Upper lobe of left lung (tissue), 6 donors: ENCODE measurements around the gene TMEM245. TPM values are rescaled to one million over a fixed set of nuclear protein-coding genes. Genes with fewer than 3 reads are reported as not detected.

Experiments
- ATAC-seq, 2 donors: fragments of 200-7000 bp; cut with Tn5 transposase; one replicate each; pipeline ENCODE4 v1.9.1; 2022; ENCODE audit warnings: mild to moderate bottlenecking in 2 of 2, moderate library complexity in 2 of 2; ENCODE audit not compliant: low FRiP score in 2 of 2
- DNase-seq, 2 donors: peaks; one replicate each; pipeline ENCODE4 v3.0.0-alpha.2; 2019 to 2020
- H3K27ac ChIP-seq, 4 donors: fragments of 200-600 bp; sonication (generic); one replicate each; pipeline ENCODE4 v1.5.1; 2016 to 2019
- H3K27me3 ChIP-seq, 4 donors: fragments of 200-600 bp; sonication (generic); one replicate each; pipeline ENCODE4 v1.5.1; 2017 to 2019
- H3K36me3 ChIP-seq, 4 donors: fragments of 200-600 bp; sonication (generic); one replicate each; pipeline ENCODE4 v1.5.1; 2016 to 2019
- H3K4me1 ChIP-seq, 4 donors: fragments of 200-600 bp; sonication (generic); one replicate each; pipeline ENCODE4 v1.5.1; 2018 to 2019
- H3K4me3 ChIP-seq, 4 donors: fragments of 200-600 bp; sonication (generic); one replicate each; pipeline ENCODE4 v1.5.1; 2017 to 2019; ENCODE audit warnings: mild to moderate bottlenecking in 2 of 4, moderate library complexity in 1 of 4
- H3K9me3 ChIP-seq, 4 donors: fragments of 200-600 bp; sonication (generic); one replicate each; pipeline ENCODE4 v1.5.1; 2018 to 2019
- EP300 ChIP-seq, 4 donors: sonication (generic); formaldehyde crosslinking; IDR thresholded peaks; one replicate each; pipeline ENCODE4 v1.5.1; 2017; ENCODE audit warnings: antibody characterized with exemption in 4 of 4, control low read depth in 2 of 4
- POLR2A ChIP-seq, 4 donors: fragments of 450-650 bp; IDR thresholded peaks; one replicate each; pipeline ENCODE4 v1.5.1; 2016 to 2017; ENCODE audit warnings: antibody characterized with exemption in 4 of 4, mild to moderate bottlenecking in 2 of 4
- POLR2AphosphoS5 ChIP-seq, 2 donors: sonication (generic); formaldehyde crosslinking; IDR thresholded peaks; one replicate each; pipeline ENCODE4 v1.5.1; 2017; ENCODE audit warnings: antibody characterized with exemption in 2 of 2
- WGBS, 2 donors: methylation state at CpG; one replicate each; pipeline ENCODE4 v1.1.5; 2017 to 2018; 5-methylcytosine and 5-hydroxymethylcytosine counted together
- total RNA-seq, 6 donors: library from RNA; depleted of rRNA in 4 of 6; stranded (reverse); fragments of >200 nt in 4 of 6; gene quantifications; one replicate each; pipeline versions ENCODE4 v1.1.0 to v1.2.1, GENCODE V29; 2016 to 2021
- TF ChIP-seq, protein P1 (sequence below), 6 experiments: fragments of 450-650 bp in 4 of 6; fragments of 200-600 bp in 2 of 6; sonication (generic) in 2 of 6; IDR thresholded peaks; one replicate each; pipeline ENCODE4 v1.5.1; 2016 to 2019; ENCODE audit warnings: antibody characterized with exemption in 6 of 6
- donor health status: DM: no; HTN: no; CAD: no; lungs with moderate emphysema.
- donor health status: DM: no; HTN: yes; CAD: no; lungs with severe emphysema.

TMEM245 gene
- total RNA-seq, 6 donors from 2014 or later = 54.5 to 203 (median 88.7) TPM

DNA sequence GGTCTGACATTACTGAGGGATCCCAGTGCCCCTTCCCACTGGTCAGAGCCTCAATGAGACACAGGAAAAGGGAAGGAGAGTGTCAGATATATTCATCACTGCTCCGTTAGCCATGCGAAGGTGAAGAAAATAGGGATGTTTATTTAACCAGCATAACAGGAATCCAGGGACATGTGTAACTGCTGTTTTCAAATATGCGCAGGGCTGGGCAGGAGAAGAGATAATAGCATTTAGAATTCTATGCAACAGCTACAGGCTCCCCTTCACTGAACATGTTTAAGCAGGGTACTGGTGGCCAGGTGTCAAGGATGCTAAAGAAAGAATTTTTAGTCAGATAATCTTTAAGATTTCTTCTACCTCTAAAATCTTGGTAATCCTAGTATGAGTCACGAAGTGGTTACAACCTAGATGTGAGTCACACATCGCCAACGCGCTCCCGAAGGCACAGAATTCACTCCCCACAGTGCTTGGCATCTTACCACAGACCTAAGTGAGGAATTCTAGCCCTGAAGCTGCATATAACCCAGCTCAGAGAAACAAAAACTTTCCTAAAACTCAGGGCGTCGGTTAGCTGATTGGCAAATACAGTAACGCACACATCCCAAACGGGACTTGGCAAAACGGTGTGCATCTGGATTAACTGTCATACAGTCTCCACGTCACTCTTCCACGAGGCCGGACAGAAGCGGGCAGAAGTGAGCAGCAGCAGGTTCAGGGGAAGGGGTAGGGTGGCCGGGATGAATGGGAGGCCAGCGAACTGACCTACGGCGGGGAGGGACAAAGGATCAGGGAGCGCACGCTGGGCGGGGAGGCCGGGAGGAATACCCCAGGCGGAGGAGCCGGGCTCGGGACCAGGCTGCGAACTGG lies 107.5 kb downstream of the TMEM245 start:
- Histone ChIP-seq H3K27ac (peak overlapping the region; percentile 86 to 98 (median 92)), H3K4me3 (peak overlapping the region; percentile 71 to 91 (median 75)), H3K9me3 (no peaks in the 10 kb centered on the region), H3K36me3 (no peaks in the 10 kb centered on the region), H3K27me3 (no peaks in the 10 kb centered on the region), H3K4me1 (peaks cover 24 to 50% (median 32%) of the 10 kb centered on the region in 4 donors)
- WGBS, 2 donors = 3 to 4% methylated on average over 25 to 26 of the region's 29 CpGs
- TF ChIP-seq, protein P1, sequence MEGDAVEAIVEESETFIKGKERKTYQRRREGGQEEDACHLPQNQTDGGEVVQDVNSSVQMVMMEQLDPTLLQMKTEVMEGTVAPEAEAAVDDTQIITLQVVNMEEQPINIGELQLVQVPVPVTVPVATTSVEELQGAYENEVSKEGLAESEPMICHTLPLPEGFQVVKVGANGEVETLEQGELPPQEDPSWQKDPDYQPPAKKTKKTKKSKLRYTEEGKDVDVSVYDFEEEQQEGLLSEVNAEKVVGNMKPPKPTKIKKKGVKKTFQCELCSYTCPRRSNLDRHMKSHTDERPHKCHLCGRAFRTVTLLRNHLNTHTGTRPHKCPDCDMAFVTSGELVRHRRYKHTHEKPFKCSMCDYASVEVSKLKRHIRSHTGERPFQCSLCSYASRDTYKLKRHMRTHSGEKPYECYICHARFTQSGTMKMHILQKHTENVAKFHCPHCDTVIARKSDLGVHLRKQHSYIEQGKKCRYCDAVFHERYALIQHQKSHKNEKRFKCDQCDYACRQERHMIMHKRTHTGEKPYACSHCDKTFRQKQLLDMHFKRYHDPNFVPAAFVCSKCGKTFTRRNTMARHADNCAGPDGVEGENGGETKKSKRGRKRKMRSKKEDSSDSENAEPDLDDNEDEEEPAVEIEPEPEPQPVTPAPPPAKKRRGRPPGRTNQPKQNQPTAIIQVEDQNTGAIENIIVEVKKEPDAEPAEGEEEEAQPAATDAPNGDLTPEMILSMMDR (IDR thresholded peaks at IDR 0.05) = no peak
- no peak for TF ChIP-seq EP300 (IDR thresholded peaks at IDR 0.05)
- no peak for TF ChIP-seq POLR2A (IDR thresholded peaks at IDR 0.05)
- peak in 1 of 2 donors; percentile 47 for TF ChIP-seq POLR2AphosphoS5 (IDR thresholded peaks at IDR 0.05)
- ATAC-seq (peak; percentile 45 to 72), DNase-seq (peak in 1 of 2 donors; percentile 74)

DNA sequence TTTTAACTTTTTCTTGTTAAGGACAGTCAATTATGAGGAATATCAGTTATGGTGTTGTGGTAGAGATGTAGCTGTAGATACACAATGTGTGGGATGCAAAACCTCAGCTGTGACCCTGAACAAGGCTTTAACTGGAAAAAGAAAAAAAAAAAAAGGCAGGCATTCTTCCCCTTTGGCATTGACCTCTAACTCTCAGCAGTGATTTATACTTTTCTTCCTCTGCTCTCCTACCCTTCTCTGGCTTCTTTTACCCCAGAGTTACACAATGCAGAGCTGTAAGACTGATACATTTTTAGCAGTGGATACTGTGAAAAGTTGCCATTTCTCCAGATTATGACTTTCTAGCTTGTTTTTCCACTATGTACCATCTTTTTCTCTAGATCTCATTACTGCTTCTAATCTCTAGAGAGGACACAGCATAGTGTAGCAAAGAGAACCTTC lies 108.5 kb downstream of the TMEM245 start:
- no peaks in the 10 kb centered on the region for H3K36me3 ChIP-seq
- TF ChIP-seq, protein P1 (IDR thresholded peaks at IDR 0.05) = no peak
- no peak for TF ChIP-seq POLR2AphosphoS5 (IDR thresholded peaks at IDR 0.05)
- no peak for TF ChIP-seq EP300 (IDR thresholded peaks at IDR 0.05)
- no peak for TF ChIP-seq POLR2A (IDR thresholded peaks at IDR 0.05)
- no peaks in the 10 kb centered on the region for H3K9me3 ChIP-seq
- peaks cover 22 to 44% (median 32%) of the 10 kb centered on the region in 4 donors for H3K4me1 ChIP-seq
- peak overlapping the region in 2 of 4 donors; percentile 71 to 77 for H3K4me3 ChIP-seq
- H3K27me3 ChIP-seq = no peaks in the 10 kb centered on the region
- ATAC-seq (no peak), DNase-seq (no peak)
- peak overlapping the region; percentile 26 to 98 (median 92) for H3K27ac ChIP-seq

- Histone ChIP-seq H3K27ac (peak overlapping the region in 3 of 4 donors; percentile 26 to 98 (median 94)), H3K27me3 (no peaks in the 10 kb centered on the region), H3K4me1 (peaks cover 22 to 44% (median 32%) of the 10 kb centered on the region in 4 donors), H3K9me3 (no peaks in the 10 kb centered on the region), H3K36me3 (no peaks in the 10 kb centered on the region), H3K4me3 (no peak overlapping the region)
- TF ChIP-seq POLR2AphosphoS5 (IDR thresholded peaks at IDR 0.05) (peak in 1 of 2 donors; percentile 38), EP300 (IDR thresholded peaks at IDR 0.05) (no peak)
- WGBS, 2 donors = 13 to 19% methylated on average over 1 of the region's 1 CpG
- peak in 1 of 2 donors; percentile 52 for DNase-seq
- ATAC-seq = no peak
These were observed 109.0 kb downstream of the TMEM245 start for GRCh38 chr9:109010746-109011145.

DNA sequence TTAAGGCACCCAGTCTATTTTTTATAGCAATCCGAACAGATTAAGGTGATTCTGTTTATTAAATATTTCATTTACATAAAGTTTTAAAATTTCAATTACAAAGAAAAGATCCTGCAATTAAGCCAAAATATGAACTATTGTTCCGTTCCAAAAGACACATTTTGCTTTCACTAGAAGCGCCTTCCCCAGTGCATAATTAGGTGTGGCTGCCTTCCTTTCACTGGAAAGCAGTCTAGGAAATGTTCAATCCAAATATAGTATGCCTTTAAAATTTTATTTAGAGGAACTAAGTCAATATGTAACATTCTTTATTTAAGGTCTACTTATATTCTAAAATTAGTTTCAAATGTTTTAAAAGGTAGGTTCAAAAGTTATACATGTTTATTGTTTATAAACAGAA lies 114.1 kb downstream of the TMEM245 start:
- Histone ChIP-seq H3K4me3 (no peak overlapping the region), H3K27me3 (no peaks in the 10 kb centered on the region), H3K9me3 (peaks cover 0 to 8% (median 5%) of the 10 kb centered on the region in 4 donors), H3K27ac (peak overlapping the region in 1 of 4 donors; percentile 31), H3K36me3 (no peaks in the 10 kb centered on the region), H3K4me1 (peaks cover 0 to 11% (median 2%) of the 10 kb centered on the region in 4 donors)
- no peak for DNase-seq
- TF ChIP-seq POLR2AphosphoS5 (IDR thresholded peaks at IDR 0.05) (no peak), EP300 (IDR thresholded peaks at IDR 0.05) (no peak)
- ATAC-seq = no peak
- 58 to 66% methylated on average over 3 of the region's 3 CpGs for WGBS, 2 donors

DNA sequence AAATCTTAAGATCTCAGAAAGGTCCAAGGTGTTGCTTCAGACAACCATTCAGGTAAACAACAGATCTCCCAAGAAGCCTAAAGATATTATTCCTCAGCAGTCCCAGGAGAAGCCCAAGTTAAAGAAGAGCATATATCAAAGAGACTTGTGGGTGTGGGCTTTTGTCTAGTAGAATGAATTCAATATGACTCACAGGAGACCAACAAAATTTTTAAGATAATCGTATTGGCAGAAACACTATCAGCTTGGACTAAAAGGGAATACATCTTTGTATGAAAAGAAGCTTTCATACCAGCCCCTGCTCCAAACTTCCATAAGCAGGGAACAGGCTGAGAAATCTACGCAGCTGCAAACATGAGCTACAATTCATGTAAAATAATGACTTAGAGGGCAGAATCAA lies 116.6 kb downstream of the TMEM245 start:
- TF ChIP-seq, protein P1 (IDR thresholded peaks at IDR 0.05) = no peak
- TF ChIP-seq EP300 (IDR thresholded peaks at IDR 0.05) (no peak), POLR2AphosphoS5 (IDR thresholded peaks at IDR 0.05) (no peak)
- H3K4me3 ChIP-seq = no peak overlapping the region
- H3K27ac ChIP-seq = no peak overlapping the region
- peaks cover 0 to 3% (median 0%) of the 10 kb centered on the region in 4 donors for H3K4me1 ChIP-seq
- H3K27me3 ChIP-seq = no peaks in the 10 kb centered on the region
- no peak for DNase-seq
- ATAC-seq = no peak
- WGBS, 2 donors = 94 to 95% methylated on average over 2 of the region's 2 CpGs
- no peaks in the 10 kb centered on the region for H3K36me3 ChIP-seq
- peaks cover 0 to 8% (median 5%) of the 10 kb centered on the region in 4 donors for H3K9me3 ChIP-seq
